Lower leg skin (tissue), 3 donors: ENCODE data around the gene BARHL2.

Source experiments
- CTCF ChIP-seq, 3 donors: fragments of 450-650 bp; IDR thresholded peaks; one replicate each; pipeline ENCODE4 v1.5.1; 2016; ENCODE audit warnings: antibody characterized with exemption in 3 of 3, mild to moderate bottlenecking in 3 of 3, moderate library complexity in 2 of 3
- POLR2A ChIP-seq, 2 donors: fragments of 450-650 bp; IDR thresholded peaks; one replicate each; pipeline ENCODE4 v1.6.1; 2016 to 2017; ENCODE audit warnings: antibody characterized with exemption in 2 of 2, mild to moderate bottlenecking in 1 of 2, moderate library complexity in 1 of 2

GRCh38 chr1:90709535-90709934 is 7.6 kb downstream of the BARHL2 start:
- TF ChIP-seq POLR2A (IDR thresholded peaks at IDR 0.05) (no peak), CTCF (IDR thresholded peaks at IDR 0.05) (no peak)
